Measurements from ENCODE around the gene PSAT1.
"Not testable (repeated sequence)": the region's sequence is repeated elsewhere in the genome, so short reads cannot be mapped to it uniquely, and the experiment has no call there.

Gene PSAT1
- total RNA-seq: 1.2 to 4.3 (median 1.8) reads per million in 4 donors

DNA sequence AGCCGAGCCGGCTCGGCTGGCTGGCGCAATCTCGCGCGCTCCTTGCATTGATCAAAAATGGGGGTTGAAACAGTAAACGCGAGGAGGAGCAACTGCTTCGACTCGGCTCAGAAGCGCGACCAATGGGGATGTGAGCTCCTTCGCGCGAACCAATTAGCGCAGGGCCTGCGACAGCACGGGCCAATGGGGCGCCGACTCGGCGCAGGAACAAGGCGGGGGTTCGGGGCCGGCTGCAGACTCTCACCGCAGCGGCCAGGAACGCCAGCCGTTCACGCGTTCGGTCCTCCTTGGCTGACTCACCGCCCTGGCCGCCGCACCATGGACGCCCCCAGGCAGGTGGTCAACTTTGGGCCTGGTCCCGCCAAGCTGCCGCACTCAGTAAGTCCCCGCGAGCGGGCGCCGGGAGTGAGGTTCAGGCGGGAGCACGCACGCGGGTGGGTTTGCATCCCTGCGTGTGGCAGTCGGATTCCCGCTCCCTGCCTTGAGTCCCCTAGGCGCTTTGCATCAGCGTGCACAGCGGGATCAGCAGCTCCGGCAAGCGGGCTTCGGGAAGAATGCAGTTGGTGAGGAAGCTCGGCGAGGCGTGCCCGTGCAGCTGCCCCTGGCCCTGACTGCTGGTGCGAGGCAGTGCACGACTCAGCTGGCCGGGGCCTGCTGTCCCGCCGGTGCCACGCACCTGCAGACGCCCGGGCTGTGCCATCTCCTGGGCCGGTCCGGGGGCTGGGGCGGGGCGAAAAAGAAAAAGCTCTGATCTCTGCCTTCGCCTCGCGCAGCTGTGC is at the start of gene PSAT1:
Gene PSAT1, plus strand, starts transcription at position 233 of the 779 bp plus-strand sequence. Its CDS starts 86 bp downstream, at position 319.
- DNase-seq: peak; percentile 70 to 98 (median 81)

DNA sequence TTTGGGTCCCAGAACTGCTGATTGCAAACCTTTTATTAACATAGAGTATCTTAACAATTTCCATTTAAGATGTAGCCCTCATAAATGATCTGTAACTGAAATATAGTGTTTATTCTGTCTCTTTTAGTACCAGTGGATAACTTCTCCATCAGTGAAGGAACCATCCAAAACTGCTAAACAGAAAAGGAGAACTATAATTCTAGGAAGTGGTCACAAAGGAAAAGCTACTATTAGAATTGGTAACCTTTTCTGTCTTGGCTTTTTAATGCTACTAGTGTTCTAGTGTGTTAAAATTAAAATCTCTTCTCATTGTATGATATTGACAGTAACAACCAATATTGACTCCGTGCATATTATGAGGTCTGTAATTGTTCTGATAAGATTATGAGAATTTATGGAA is 48.3 kb upstream of the PSAT1 start:
- DNase-seq: no peak

DNA sequence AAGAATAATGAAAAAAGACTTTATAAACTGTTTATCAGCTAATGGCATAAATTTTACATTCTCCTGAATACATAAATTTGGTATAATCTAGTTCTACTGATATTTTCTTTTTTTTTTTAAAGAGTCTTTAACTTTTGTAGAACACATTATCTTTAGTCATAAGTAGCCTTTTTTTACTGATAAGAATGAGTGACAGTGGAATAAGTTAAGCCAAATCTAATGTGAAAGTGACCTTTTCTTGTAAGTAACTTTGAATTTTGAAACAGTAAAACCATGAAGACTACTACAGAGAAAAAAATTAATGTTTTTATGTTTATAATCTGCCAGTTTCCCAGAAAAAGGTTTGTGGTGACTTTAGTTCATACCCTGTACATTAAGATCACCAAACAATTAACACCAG is 47.4 kb upstream of the PSAT1 start:
- DNase-seq: no peak

DNA sequence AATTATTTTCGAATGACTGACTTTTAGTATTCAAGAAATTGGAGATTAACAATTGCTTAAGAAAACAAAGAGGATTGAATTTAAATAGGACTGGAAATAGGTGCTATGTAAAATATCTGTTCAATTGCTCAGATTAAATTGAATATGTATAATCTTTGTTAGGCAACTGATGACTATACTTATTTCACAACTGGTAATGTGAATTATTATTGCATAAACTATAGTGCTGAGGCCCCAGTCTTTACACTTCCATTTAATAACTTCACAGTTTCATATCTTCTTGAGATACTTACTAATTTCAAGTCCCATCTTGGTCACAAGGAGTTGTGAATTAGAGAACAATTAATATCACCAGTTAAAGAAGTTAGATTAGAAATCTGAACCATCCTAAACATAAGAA is 44.3 kb upstream of the PSAT1 start:
- no peak for DNase-seq

DNA sequence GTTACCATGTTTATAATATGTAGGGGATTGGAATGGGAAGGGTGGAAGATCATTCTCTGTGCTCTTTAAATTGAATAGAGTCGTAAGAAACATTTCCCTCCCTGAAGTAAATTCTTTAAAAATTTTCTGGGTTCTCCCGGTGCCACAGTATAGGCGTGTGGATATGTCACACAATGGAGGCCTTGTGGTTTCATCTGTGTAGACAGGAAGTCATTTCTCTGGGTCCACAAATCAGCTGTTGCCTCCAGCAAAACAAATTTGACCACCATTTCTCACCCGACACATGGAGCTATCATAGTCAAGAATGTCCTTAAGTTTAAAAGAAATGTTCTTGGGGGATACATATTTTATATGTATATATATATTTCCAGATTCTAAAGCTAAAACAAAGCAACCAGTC is 43.6 kb upstream of the PSAT1 start:
- no peak for DNase-seq

DNA sequence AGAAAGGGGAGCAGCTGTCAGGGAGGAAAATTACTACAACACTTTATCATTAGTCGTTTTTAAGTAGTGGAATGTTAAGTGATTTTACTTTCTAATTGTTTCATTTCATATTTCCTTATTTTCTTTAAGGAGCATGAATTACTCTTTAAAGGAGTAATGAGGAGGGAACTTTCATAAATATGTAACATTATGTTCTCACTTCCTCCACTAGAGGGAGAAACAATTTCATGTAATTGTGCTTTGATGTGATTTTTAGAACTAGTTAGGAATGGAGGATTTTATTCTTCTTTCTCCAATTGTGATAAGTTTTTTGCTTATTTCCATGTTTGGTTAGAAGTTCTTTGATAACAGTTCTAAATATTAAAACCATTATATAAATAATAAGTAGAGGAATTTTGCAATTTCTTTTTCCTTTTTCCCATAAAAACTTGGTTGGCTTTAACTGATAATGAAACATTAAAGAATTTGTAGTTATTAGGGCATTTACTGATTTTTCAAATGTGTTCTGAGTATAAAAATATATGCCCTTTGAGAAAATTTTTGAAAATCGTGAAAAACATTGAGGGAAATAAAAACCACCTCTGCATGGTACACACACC is 35.4 kb upstream of the PSAT1 start:
- peak in 1 of 5 donors; percentile 24 for DNase-seq

DNA sequence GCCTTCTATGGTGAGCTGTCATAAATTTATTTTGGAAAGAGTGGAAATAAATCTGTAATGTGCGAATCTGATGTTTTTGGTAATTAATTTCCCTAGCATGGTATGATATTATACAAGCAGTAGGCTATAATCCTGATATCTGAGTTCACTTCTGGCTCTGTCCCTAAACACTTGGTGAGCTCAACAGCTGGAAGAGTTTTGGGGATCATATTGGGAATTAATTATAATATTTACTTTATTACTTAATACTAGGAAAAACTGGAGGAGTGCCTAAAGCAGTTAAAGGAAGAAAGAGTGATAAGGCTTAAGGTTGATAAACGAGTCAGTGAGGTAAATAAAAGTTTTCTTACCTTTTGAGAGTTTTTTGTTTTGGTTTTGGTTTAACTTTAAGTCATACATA is 34.3 kb upstream of the PSAT1 start:
- no peak for DNase-seq

DNA sequence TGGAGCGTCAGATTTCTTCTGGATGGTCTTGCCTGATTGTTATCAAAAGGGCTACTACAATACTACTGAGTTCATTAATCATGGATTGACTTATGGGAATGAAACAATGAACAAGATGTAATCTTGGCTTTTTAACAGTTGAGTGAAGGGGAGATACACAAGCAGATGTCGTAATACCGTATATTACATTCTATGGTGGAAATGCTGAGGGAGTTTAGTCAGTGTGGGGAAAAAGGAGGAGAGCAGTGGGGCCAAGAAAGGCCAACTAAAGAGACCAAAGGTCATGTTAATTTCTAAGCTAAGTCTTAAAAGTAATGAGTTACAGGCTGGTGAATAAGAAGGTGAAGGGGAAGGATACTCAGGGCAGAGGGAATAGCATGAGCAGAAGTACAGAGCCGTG is 29.0 kb upstream of the PSAT1 start:
- no peak for DNase-seq

DNA sequence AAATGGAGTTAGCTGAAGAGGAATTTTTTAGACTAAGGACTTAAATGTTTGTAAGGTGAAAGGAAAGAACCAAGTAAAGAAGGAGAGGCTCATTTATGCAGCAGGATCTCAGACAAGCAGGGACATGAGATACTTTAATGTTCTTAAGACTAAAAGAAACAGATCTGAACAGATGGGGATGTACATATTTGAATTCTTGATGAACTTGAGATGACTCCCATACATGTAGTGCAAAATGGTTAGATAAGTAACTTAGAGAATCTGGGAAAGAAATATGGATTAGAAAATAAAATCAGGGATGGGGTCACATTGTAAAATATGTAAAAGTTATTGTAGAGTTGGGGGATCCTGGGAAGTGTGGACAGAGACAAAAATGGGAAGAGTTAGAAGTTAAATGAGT is 27.1 kb upstream of the PSAT1 start:
- DNase-seq: no peak

DNA sequence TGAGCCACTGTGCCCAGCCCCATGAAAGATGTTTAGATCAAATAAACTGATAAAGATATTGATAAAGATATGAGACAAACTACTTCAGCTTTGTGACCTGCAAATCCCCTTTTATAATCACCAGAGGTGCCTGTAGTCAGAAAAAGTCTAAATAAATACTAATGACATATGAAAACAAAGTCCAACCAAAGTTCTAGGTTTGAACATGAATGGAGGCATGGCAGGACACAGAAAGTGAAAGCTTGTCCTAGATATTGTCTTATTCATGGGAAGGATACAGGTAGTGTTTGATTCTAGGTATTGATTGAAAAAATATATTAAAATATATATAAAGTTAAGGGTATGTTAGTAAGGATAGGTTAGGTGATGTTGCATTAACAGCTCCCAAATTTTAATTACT is 24.6 kb upstream of the PSAT1 start:
- DNase-seq: no peak

DNA sequence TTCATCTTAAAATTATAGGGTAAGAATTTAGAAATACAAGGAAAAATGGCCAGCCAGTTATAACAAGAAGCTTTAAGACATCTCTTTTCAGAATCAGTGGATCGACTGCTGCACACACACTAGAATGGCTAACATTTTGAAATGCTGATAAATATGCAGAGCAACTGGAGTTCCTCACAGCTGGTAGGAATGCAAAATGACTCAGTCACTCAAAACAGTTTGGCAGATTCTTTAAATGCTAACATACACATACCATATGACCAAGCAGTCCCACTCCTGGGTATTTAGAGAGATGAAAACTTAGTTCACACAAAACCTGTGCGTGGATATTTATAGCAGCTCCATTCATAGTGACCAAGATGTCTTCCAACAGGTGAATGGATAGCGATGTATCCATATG is 23.2 kb upstream of the PSAT1 start:
- no peak for DNase-seq

DNA sequence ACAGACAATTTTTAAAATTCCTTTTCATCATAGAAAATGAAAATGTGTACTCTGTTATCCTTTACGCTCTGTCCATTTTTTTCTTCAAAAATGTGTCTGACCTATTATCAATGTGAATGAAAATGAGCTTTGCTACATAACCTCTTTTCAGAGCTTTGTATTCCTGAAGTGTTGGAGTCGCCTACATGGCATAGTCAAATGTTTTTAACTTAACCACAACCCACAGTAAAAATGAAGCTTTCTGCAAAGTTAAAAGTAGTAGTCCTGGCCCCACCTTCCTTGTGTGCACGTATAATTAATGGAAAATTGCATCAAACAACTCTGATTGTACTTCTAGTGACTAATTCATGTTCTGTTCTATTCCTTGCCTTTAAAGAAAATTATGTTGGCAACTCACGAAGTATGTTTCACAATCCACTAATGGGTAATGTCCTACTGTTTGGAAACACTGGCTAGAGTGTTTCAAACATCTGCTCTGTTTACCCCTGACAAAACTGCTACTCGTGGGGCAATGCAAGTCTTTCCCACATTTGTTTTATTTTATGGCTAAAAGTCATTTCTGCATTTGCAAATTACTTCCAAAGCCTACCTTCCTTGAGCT is 18.6 kb upstream of the PSAT1 start:
- DNase-seq: no peak

DNA sequence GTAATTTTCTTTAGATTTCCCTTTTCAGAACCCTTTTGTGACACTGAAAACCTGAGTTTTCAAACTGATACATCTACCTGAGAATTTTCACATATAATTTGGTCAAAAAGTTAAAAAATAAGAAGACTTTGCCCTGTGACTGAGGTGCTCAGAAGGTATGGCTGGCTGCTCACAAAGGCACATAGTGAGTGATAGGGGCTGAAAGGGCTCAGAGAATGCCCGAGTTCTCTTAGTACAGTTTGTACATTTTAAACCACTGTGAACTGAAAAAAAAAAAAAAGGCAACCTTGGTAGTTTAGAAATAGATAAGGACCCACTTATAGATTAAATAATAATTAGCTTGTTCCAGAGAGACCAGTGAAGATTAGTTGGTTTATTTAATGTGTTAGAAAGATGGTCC is 18.1 kb upstream of the PSAT1 start:
- DNase-seq: no peak

DNA sequence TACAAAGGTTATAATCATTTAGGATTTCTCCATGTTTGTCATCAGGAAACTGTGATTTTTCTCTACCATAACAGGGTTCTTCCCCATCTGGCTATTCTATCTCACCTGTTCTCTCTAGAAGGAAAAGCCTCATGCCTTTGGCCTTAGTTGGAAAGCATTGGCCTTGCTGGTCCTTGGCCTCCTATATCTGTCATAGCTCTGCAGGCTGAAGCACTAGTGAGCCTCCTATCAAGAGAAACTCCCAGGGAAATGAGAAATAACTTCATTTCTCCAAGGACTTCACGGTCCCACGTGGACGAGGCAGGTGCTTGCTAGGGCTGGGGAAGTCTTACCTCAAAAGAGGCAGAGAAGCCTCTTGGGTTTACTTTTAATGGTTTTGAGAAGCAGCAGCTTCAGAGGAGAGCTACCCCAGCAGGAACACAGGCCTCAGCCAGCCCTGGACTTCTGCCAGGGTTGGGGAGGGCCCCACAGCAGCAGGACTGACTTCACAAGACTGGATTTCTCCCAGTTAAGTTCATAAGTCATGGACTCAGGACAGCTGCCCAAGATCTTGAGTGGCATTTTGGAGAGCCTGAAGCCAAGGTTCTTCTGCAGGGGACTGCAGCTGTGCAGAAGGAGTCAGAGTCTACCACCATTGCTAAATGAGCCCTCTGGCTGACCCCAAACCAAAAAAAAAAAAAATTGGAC is 15.8 kb upstream of the PSAT1 start:
- DNase-seq: no peak

DNA sequence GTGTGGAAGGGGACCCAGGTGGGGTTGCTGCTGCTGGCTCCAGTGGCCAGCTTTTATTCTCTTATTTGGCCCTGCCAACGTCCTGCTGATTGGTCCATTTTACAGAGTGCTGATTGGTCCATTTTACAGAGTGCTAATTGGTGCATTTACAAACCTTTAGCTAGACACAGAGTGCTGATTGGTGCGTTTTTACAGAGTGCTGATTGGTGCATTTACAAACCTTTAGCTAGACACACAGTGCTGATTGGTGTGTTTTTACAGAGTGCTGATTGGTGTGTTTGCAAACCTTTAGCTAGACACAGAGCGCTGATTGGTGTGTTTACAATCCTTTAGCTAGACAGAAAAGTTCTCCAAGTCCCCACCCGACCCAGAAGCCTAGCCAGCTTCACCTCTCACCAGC is 12.7 kb upstream of the PSAT1 start:
- not testable (repeated sequence) for DNase-seq

DNA sequence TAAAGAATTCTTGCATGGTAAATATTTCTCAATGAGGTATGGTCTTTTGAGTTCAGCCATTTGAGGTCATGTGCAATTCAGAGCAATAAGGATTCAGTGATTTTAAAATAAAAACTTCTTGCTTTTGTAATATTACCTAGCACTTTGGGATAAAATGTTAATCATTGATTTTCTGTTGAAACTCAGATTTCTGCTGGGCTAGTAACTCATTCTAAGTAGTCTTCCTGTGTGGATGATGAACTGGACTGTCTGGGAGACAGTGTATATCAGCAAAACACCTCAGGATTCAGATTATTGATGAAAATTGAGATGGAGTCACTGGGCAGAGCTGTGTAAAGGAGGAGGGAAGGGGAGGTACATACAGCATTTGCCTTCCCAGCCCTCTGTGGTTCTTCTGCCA is 10.8 kb upstream of the PSAT1 start:
- DNase-seq: no peak

DNA sequence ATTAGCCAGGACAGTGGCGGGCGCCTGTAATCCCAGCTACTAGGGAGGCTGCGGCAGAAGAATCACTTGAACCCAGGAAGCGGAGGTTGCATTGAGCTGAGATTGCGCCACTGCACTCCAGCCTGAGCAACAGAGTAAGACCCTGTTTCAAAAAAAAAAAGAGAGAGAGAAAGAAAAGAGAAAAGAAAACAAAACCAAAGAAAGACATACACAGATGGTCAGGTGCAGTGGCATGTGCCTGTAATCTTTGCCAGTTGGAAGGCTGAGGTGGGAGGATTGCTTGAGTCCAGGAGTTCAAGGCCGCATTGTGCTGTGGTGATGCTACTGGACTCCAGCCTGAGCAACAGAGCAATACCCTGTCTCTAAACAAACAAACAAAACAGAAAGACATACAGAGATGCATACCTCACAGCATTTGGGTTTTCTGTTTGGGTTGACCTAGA is 10.0 kb upstream of the PSAT1 start:
- DNase-seq: no peak

DNA sequence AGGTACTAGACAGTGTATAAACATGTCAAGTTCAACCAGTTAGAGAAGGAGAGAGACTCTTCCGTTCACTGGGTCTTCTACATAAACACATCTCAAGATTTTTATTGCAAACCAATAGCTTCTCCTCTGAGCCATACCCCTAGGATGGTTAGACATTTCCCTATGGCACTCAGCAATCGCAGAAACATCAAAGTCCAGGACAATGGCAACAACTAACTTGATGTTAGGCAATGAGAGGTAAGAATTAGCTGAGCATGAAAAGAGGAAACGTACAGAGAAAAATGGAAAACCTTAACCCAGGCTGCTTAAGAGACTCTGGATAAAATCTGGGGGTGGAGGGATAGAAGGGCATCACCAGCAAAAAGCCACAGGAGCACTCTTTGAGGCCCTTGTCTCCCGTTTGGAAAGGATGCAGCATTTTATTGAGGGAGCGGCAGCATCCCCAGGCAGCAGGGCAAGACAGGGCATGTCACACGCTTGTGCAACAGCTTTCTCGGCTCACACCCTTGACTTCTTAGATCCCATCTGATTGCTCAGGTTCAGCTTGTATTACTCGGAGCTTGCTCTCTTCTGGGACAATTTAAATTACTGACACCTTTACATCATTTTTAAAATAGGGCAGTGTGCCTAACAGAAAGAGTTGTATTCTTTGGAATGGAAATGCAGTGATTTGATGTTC is 8.6 kb upstream of the PSAT1 start:
- DNase-seq: no peak

DNA sequence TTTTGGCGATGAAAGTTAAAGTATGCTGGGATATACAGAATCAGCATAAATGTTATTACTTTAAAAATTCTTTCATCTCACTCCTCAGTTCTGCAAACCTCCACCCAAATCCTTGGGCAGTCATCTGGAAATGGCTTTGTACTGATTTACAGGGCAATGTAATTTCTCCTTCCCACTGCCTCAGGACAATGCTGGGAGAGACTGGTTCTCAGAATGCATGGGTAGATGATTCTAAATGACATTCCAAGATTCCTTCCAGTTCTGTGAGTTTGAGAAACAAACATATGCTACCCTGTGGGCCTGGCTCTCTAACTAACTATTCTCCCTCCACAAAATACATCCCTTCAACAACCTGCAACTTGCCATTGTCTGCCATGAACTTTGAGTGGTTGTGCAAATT is 7.5 kb upstream of the PSAT1 start:
- no peak for DNase-seq

DNA sequence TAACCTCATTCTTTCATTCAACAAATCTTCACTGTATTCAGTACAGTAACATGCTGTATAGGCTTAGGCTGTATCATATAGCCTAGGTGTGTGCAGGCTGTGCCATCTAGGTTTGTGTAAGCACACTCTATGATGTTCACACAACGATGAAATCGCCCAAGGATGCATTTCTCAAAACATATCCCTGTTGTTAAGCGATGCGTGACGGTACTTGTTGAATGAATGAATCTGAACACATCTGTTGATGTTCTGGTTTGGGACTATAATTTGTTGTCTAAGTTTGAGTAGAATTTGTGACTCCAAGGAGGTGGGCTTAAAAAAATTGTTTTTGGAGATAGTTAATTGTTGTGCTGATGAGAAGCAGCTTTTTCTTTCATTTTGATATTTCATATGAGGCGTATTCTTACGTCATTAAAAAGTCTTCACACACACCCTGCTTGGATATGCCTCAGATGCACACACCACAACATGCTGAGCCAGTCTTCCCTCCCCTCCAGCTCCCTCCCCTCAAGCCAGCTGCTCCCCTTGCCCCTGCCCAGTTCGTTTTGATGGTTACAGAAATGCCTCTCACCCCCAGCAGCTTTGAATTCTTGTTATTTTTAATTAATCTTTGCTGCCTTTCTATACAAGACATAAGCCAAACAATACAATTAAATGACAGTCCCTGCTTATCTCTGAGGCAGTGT is 5.5 kb upstream of the PSAT1 start:
- DNase-seq: no peak

DNA sequence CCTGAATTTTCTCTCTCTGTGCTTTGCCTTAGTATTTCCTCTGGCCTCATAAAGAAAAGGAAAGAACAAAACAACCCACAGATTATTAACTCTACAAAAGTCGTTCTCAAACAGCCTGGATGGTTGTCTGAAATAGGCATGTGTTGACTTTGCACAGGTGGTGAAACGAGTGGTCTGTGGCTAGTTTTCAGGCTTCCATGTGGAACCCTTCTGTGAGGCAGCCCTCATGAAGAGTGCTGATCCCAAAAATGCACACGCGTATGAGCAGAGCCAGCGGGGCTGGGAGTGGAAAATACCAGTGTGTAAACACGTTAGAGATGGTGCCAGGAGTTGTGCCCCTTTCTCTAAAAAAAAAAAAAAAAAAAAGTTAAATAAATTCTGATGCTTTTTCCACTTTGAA is 4.9 kb upstream of the PSAT1 start:
- DNase-seq: no peak

Measured in T-helper 1 cell (primary cell).